Brain pericyte (primary cell): ENCODE results near the gene INPP5K.
"Not testable (repeated sequence)": the region's sequence is repeated elsewhere in the genome, so short reads cannot be mapped to it uniquely, and the experiment has no call there.

Experiments
- DNase-seq: peaks from one replicate; pipeline ENCODE4 v3.0.0-alpha.2; 2012; ENCODE audit warnings: low read depth, low spot score

Gene INPP5K

DNA sequence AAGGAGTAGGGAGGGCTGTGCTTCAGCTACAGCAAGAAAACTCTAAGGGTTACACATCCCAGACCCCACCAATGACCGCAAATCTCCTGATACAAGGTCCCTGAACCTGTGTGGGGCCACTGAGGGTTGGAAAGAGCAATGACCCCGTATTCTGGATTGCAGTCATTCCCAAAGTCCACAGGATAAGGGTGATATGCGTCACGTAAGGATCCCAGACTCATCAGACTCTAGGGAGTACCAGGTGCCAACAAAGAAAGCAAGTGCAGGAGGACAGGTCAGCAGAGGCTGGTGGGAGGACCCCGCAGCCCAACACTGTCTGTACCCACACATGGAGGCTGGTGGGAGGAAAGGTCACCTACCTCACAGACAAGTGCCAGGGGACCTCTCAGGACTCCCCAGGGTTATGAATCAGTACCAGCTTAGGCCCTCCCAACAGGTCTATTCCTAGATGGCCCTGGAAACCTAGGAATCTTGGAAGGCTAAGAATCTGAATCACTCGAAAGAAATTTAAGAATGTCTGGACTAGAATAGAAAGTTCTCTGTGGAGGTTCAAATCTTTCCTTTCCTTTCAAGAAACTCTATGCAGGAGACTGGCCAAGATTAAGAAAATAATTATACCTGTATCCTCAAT is 30.0 kb upstream of the INPP5K start:
- no peak for DNase-seq

DNA sequence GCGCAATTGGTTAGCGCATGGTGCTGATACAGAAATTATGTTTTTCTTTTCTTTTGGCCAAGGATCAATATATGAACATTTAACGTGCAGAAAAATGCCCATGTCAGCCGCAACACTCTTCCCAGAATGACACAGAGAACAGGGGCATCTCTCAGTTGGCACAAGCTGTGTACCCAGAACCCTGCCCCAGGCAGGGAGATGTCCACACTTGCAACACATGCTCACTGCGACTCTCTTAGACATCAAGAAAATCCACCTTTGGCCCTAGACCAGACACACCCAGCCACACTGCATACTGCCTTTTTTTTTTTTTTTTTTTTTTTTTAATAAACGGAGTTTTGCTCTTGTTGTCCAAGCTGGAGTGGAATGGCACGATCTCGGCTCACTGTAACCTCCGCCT is 29.2 kb upstream of the INPP5K start:
- DNase-seq, result no peak

DNA sequence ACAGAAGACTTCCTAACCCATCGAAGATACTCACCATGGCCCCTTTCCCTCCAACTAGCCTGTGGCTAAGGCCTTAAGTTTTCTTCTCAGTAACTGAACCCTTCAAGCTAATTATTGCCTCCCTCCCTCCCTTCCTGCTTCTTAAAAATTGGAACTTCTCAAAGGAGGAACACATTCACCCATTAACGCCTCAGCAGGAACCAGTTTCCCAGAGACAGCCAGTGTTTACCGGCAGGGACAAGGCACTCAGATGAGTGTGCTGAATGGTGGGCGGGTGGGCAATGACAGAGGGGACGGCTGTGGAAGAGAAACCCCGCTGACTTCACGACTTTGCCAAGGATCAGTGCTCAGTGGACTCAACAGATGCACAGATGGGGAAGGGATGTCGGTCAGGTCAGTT is 25.9 kb upstream of the INPP5K start:
- no peak for DNase-seq

DNA sequence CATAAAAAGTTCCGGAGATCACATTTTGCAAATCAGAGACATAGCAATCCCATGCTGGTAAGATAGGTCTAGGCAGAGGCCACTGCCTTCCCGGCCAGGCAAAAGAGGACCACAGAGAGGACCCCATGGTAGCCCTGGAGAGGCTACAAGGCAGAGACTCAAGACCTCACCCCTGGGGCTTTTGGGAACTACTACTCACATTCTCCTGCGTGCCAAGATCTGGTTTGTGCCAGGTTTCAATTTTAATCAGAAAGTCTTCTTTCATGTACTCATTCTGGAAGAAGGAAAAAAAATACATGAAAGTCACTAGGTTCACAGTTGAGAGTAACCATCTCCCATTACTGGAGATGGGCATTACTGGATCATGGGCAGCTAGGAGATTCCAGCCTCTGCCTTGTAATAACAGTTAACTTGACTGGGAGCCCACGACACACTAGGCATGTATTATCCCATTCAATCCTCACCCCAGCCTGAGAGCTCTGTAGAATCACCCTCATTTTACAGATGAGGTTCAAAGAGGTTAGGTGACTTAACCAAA is 25.0 kb upstream of the INPP5K start:
- DNase-seq, result no peak

DNA sequence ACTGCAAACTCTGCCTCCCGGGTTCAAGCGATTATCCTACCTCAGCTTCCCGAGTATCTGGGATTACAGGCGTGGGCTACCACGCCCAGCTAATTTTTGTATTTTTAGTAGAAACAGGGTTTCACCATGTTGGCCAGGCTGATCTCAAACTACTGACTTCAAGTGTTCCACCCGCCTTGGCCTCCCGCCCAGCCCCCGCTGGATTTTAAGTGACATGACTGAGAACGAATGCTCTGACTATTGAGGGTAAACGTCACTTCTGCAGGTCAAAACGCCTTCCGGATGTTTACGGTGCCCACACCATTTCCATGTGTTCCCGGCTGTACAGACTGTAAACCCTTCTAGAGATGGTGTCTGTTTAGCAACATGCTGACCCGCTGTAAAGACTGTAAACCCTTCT is 23.4 kb upstream of the INPP5K start:
- no peak for DNase-seq

DNA sequence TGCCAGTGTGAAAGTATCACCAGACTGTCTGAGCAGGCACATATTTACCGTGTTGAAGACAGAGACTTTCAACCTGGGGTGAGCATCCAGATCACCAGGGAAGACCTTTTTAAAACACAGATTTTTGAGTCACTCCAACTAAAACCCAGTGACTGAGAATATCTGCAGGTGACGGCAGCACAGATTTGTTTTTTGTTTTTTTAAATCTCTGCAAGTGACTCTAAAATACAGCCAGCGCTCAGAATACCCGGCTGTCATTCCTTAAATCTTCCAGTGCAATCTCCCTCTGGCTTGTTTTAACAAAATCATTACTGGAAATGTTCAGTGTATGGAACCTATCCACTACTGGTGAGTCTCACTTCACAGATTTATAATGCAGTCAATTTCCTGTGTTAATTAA is 19.3 kb upstream of the INPP5K start:
- DNase-seq, result no peak

DNA sequence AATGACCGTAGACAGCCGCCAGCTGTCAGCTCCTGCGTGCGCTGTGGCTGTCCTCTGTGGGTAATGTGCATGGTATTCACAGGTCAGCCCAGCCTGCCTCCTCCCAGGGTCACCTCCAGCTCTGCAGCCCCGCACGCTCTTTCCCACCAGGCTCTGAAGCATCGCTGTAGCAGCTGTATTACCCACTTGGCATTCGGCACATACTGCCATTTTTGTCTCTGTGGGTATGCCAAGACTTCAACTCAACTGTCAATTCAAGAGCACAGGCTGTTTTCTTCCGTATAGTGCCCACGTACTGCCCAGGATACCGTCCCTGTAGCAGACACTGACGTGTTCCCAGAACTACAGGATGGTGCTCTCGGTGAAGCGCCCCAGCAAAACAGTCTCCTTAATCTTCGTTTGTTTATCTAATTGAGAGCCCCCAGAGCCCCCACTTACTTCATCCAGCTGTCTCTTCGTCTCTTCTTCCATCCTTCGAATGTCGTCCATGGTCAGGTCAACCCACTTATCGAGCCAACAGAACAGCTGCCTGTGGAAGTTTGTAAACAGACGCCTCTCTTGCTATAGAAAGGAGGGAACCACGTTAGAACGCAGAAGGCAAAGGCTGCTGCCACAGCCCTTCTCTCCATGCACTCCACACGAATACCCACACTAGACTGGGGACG is 17.4 kb upstream of the INPP5K start:
- DNase-seq, result no peak

DNA sequence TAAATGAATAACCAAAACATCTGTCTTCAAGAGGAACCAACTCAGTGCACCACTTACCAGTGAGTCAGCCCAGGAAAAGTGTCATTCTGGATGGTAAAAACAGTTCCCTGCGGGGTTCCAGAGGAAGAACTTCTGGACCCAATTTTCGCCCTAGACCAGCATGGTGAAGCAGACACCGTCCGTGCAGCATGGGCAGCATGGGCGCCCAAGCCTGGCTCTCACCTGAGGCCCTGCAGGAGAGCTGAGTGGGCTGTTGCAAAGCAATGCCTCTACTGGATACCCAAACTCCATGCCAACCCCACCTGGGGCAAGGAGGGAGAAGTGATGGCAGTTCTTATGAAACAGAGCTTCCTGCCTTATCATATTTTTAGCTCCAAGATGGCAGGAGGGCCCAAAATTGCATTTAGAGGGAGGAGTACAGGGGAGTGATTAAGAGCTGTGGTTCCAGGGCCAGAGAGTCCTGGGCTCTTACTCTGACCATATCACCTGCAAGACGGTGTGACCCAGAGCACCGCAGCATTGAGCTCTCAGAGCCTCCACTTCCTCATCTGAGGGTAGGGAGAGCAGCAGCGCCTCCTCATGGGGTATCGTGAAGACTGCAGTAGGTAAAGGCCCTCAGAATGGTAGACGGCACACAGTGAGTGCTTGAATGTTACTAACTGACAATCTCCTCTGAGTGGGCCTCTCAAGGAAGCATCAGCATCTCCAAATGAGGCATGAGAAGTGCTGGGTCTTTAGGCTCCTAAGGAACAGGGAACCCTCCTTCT is 16.6 kb upstream of the INPP5K start:
- DNase-seq, result no peak

DNA sequence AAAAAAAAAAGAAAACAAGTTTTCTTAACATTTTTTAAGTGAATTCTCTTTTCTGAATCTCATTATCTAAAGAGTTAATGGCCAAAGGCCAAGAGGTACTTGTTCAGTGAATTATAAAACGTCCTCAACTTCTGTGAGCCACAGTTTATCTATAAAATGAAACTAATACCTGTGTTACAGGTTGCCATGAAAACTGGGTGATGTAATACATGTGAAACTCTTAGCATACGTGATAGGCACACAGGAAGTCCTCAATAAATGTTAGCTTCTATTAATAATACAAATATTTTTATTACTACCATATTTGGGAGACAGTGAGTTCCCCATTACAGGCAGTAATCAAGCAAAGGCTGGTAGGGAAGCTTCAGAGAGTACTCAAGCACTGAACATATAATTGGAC is 13.5 kb upstream of the INPP5K start:
- DNase-seq, result no peak

DNA sequence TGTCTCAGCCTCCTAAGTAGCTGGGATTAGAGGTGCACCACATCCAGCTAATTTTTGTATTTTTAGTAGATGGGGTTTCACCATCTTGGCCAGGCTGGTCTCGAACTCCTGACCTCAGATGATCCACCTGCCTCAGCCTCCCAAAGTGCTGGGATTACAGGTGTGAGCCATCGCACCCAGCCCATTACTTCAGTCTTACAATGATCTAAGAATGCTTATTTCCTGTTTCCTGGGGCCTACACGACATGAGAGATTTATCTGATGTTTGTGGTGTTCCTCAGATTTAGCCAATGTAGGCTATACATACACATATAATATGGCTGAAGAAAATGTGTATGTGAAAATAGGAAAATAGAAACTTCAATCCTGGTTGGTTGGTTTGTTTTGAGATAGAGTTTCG is 10.5 kb upstream of the INPP5K start:
- DNase-seq, result not testable (repeated sequence)

DNA sequence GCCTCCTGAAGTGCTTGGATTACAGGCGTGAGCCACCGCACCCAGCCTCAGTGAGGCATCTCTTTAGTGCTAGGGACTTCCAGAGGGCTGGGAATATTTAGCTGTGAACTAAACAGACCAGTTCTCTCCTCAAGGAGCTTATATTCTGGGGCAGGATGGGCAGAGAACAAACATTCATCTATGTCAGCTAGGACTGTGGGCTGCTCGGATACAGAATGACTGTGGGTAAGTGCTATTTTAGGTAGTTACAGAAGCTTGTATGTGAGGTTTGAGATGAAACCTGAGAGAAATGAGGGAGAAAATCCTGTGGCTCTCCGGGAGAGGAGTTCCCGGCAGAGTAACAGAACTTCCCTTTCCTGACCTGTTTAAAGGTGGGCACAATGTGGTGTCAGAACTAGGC is 6.2 kb upstream of the INPP5K start:
- no peak for DNase-seq

DNA sequence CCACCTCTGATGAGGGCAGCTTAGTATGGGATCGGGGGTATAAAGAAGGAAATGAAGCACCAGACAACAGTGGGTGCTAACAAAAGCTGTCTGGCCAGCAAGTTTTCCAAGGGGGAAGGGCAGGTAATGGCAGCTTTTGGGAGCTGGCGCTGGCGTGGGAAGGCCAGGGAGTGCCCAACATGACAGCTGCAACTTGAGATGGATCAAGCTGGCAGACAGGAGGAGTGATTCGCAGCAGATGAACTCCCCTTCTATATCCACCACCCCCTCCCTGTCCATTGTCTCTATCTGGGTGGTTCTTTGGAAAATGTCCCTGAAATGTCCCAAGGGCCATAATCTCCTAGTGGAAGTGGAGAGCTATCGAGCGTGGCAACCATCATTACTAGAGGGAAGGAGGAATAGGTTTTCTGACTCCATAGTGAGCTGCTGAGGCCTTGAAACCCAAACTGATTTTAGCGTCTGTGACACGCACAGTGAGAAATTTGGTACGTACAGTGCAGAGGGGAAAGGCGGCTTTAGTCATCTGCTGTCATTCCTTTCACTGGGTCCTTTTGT is 4.8 kb upstream of the INPP5K start:
- no peak for DNase-seq

DNA sequence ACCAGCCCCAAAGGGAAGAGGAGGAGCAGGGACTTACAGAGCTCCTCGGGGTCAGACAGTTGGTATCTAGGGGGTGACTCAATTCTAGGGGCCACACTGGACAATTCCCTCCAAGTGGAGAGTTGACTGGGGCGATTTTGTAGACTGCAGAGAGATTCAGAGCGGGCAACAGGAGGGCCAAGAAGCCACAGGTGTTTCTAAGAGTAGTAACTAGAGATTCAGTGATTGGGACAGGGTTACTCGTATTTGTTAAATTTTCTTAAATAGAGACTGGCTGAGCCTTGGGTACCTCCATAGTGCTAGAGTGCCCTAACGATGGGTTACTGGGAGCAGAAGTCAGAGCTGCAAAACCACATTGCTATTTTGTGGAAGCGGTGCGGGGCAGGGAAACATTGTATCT is 3.3 kb upstream of the INPP5K start:
- no peak for DNase-seq

DNA sequence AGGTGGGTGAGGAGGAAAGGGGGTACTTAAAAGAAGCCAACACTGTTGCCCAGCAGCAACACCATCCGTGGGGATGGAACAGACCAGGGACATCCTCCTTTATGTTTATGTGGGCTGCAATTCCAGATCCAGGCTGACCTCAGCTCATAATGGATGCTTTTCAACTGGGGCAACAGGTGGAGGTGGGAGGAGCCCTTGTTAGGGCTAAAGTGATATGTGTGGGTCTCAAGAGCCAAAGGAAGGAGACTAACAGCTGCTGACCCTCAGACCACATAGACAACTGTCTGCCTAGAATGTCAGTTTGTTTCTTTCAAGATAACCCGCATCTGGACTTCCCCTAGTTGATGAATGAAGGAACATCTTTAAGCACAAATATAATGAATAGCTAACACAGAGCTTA is 2.0 kb upstream of the INPP5K start:
- no peak for DNase-seq

DNA sequence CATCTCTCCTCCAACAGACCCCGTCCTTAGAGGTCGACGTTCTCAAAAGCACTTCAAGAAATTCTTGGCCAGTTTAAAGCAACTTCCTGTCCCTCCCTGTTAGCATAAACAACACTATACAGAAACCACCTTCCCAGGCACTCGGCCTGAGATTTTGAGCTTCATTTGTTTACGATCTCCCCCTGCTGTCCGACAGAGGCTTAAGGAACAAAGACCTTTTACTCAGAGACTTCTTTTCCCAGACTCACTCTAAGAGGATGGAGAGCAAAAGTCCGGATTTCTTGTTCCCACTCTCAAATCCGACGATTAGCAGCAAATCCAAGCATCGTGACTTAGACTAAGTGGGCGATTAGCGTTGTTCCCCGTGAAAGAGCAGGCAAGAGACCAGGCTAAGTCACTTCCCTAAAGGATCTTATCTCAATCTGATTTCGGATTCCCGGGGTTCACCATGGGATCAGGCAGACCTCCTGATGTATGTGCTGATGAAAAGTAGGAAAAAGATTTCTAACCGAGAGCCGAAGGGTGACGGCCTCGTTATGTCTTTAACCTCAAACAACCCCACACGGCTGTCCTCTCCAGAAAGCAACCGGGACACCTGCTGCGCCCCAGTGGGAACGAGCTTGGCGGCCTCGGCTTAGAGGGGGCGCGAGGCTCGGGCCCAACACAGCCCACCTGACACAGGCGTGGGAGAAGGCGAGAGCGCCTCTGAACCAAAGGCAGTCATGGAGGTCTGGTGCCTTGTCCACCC is 598 bp downstream of the INPP5K start:
- peak; percentile 62 for DNase-seq

DNA sequence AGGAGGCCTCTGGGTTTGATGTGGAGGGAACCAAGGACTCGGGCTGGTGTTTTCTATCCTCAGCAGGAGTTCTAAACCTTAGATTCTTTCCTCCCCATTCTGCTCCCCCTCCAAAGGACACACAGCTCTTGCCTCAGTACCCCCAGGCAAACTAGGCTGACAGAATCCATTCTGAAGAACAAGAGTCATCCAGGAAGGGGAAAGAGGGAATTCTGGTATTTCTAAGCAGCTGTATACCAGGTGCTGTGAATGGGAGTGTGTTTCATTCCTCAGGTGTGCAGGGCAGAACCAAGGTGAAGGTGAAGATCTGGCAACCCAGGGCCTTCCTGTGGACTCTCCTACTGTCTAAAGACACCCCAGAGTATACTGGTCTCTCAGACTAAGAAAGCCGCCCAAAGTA is 4.1 kb downstream of the INPP5K start:
- no peak for DNase-seq

DNA sequence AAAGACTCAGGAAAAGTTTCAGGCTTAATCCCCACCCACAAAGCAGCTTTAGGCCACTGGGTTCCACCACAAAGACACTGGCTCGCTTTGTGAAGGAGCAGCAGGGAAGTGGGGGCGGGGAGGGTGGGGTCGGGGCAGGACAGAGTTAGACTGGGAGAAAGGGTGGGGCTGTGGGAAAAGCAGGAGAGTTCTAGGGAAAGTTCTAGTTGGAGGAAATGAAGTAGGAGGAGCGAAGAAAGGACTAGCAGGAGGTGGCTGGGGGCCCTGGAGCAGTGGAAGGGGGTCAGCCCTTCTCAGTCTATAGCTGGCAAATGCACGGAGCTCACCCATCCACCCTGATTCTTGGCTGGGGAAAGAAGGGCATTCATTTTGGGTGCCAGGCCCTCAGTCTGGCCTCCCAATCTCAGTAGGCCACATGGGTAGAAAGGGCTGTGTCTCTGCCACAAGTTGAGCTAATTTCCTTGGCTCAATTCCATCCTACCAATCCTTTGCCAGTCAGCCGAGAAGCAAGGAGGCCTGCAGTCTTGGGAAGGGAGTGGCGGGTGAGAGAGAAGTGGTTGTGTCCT is 4.6 kb downstream of the INPP5K start:
- no peak for DNase-seq

DNA sequence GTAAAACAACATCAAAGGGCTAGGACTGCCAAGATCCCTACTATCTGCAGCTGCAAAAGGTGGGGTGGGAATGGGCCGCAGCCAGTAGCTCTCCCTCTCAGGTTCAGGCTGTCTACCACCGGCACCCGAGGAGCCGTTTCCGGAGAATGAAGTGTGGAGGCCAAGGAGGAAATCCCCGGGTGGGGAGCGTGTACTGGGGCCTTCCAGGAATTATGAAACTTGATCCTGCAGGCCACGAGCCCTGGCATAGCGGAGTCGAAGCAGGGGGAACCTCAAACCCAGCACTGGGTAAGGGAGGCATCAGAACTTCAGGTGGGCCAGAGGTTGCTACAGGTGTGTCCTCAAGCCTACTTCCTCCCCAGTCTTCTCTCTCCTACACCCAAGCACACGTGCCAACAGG is 5.1 kb downstream of the INPP5K start:
- no peak for DNase-seq

DNA sequence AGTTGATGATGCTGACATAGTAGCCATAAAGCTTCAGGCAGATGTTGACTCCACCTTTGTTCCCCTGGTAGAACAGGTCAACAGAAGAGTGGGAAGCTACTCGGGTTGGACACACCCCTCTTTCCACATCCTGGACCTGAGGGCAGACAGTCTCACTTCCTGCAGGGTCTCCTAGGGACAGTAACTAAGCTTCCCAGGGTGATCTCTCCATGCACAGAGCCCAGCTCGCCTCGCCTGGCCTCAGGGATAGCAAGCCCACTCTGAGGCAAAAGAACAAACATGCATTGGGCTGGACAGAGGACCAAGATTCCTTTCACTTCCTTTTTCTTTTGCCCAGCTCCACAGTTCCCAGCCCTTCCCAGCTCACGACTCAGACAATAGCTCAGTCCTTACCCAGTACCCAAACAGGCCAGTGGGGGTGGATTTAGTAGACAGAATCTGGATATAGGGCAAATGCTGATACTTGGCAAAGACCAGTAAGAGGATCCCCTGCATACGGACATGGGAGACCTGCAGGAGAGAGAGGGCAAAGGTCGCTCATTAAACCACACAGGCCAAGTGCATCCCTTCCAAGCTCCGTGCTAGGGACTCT is 7.0 kb downstream of the INPP5K start:
- DNase-seq, result no peak

DNA sequence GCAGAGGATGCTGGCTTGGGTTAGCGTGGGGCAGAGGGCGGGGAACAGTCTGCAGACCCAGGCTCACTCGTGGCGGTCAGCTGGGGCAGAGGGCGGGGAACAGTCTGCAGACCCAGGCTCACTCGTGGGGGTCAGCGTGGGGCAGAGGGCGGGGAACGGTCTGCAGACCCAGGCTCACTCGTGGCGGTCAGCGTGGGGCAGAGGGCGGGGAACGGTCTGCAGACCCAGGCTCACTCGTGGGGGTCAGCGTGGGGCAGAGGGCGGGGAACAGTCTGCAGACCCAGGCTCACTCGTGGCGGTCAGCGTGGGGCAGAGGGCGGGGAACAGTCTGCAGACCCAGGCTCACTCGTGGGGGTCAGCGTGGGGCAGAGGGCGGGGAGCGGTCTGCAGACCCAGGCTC is 7.7 kb downstream of the INPP5K start:
- not testable (repeated sequence) for DNase-seq

DNA sequence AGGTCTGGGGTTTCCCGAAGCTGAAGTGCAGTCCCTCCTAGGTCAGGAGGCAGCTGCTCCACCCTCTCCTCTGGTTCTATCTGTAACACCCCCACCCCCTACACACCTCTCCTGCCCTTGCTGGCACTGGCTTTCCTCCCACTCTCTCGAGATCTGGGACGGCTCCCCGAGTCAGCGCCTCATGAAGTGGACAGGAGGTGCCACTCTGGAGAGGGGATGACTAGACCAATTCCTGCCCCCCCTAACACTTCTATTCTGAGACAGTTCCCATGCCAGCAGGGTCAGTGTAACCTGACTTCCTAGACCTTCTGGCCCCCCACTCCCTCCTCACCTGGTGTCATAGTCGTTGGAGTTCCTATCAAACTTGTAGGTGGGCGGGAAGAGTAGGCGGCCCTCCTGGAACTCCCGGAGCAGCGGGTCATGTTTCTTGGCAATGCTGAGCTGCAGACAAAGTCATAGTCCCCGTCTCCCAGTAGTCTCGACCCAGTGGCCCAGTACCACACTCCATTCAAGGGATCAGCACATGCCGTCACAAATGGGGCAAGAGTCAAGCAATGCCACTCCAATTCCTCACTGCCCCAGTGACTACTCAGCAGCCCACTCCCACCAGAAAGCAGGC is 9.7 kb downstream of the INPP5K start:
- no peak for DNase-seq
